Measurements from ENCODE around the gene CBL. TPM values are rescaled to one million over a fixed set of nuclear protein-coding genes. Genes with fewer than 3 reads are reported as not detected.
A peak's percentile ranks its signal among the peaks of the same experiment; 100 is the strongest.

Gene CBL
- total RNA-seq, 1 donor from 2014 or later, result 15.5 TPM

DNA sequence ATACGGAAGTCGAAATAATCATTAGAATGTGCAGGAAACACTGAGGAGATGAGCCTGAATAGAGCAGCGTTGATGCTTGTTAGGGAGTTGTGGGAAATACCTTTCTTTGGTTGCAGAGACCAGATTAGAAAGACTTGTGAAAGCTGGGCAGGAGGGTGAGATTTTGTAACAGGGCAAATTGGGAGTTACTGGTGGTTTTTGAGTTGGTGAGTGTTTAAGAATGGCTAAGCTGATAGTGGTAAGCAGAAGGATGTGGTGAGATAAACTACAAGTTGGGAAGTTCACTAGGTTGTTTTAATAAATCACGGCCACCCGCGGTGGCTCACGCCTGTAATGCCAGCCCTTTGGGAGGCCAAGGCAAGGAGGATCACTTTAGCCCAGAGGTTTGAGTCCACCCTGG, 76.4 kb downstream of the CBL start:
- H3K36me3 ChIP-seq, result peaks cover 0 to 22% of the 10 kb centered on the region in 2 donors

DNA sequence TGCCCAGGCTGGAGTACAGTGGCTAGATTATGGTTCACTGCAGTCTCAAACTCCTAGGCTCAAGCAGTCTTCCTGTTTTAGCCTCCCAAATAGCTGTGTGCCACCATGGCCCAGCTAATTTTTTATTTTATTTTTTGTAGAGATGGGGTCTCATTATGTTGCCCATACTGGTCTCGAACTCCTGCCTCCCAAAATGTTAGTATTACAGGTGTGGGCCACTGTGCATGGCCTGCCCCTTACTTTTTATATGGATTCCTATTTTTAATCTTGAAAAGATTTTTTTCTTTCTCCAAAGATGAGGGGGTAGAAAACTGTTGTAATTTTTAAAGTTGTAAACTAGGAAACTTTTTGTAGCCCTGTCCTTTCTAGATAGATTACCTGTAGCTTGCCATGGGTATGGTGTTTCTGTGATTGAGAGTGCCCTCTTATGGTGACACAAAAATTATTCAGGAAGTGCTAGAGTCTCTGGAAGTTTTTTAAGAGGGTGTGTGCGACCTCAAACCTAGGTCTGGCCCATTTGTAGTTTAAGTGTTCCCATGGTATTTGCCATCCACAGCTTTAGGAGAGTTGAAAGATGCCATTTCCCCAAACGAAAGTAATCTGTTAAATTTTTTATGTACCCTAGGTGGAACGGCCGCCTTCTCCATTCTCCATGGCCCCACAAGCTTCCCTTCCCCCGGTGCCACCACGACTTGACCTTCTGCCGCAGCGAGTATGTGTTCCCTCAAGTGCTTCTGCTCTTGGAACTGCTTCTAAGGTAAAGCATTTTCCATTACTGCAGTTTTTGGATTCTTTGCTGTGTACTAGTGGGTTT, 78.4 kb downstream of the CBL start:
- no peak for DNase-seq (ENCODE audit: extremely low spot score in 2 of 2)
- Histone ChIP-seq H3K4me1 (no peaks in the 10 kb centered on the region), H3K27ac (no peak overlapping the region), H3K4me3 (no peak overlapping the region), H3K27me3 (no peaks in the 10 kb centered on the region), H3K9me3 (no peaks in the 10 kb centered on the region), H3K36me3 (peaks cover 0 to 8% of the 10 kb centered on the region in 2 donors)
- TF ChIP-seq POLR2AphosphoS5 (IDR thresholded peaks at IDR 0.05; ENCODE audit: insufficient read depth in 1 of 2, low read depth in 1 of 2), result no peak
- TF ChIP-seq, protein P1, sequence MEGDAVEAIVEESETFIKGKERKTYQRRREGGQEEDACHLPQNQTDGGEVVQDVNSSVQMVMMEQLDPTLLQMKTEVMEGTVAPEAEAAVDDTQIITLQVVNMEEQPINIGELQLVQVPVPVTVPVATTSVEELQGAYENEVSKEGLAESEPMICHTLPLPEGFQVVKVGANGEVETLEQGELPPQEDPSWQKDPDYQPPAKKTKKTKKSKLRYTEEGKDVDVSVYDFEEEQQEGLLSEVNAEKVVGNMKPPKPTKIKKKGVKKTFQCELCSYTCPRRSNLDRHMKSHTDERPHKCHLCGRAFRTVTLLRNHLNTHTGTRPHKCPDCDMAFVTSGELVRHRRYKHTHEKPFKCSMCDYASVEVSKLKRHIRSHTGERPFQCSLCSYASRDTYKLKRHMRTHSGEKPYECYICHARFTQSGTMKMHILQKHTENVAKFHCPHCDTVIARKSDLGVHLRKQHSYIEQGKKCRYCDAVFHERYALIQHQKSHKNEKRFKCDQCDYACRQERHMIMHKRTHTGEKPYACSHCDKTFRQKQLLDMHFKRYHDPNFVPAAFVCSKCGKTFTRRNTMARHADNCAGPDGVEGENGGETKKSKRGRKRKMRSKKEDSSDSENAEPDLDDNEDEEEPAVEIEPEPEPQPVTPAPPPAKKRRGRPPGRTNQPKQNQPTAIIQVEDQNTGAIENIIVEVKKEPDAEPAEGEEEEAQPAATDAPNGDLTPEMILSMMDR (IDR thresholded peaks at IDR 0.05), result peak in 1 of 3 experiments; percentile 7
- intact Hi-C loops (cut with DNase I), result no loop called here

More for the DNA sequence above, 76.4 kb downstream of the CBL start:
- Histone ChIP-seq H3K9me3 (no peaks in the 10 kb centered on the region), H3K27ac (no peak overlapping the region), H3K4me1 (no peaks in the 10 kb centered on the region), H3K4me3 (no peak overlapping the region), H3K27me3 (no peaks in the 10 kb centered on the region)
- TF ChIP-seq, protein P1 (IDR thresholded peaks at IDR 0.05), result no peak
- no peak for TF ChIP-seq POLR2AphosphoS5 (IDR thresholded peaks at IDR 0.05; ENCODE audit: insufficient read depth in 1 of 2, low read depth in 1 of 2)
- TF ChIP-seq POLR2A (IDR thresholded peaks at IDR 0.05), result no peak
- DNase-seq (ENCODE audit: extremely low spot score in 2 of 2), result no peak
- intact Hi-C loops (cut with DNase I), result no loop called here

DNA sequence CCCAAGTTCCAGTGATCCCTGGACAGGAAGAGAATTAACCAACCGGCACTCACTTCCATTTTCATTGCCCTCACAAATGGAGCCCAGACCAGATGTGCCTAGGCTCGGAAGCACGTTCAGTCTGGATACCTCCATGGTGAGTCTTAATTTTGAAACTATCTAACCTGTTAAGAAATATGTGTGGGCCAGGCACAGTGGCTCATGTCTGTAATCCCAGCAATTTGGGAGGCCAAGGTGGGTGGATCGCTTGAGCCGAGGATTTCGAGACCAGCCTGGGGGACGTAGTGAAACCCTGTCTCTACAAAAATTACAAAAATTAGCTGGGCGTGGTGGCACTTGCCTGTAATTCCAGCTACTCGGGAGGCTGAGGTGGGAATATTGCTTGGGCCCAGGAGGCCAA, 79.3 kb downstream of the CBL start:
- intact Hi-C loops (cut with DNase I), result no loop called here
- DNase-seq (ENCODE audit: extremely low spot score in 2 of 2), result no peak

DNA sequence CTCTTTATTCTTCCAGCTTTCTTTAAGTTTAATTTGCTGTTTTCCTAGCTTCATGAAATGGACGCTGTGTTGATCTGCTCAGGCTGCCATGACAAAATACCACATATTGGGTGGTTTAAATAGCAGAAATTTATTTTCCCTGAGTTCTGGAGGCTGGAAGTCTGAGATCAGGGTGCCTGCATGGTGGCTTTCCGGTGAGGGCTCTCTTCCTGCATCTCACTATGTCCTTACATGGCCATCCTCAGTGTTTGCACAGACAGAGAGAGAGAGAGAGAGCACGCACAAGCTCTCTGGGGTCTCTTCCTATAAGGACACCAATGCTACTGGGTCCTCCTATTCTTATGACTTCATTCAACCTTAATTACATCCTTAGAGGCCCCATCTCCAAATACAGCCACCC, 82.1 kb downstream of the CBL start:
- no peaks in the 10 kb centered on the region for H3K9me3 ChIP-seq
- intact Hi-C loops (cut with DNase I), result no loop called here
- no peak for DNase-seq (ENCODE audit: extremely low spot score in 2 of 2)
- peaks cover 0 to 27% of the 10 kb centered on the region in 2 donors for H3K36me3 ChIP-seq
- H3K4me3 ChIP-seq, result no peak overlapping the region
- TF ChIP-seq POLR2A (IDR thresholded peaks at IDR 0.05) (no peak), POLR2AphosphoS5 (IDR thresholded peaks at IDR 0.05; ENCODE audit: insufficient read depth in 1 of 2, low read depth in 1 of 2) (no peak)
- TF ChIP-seq, protein P1 (IDR thresholded peaks at IDR 0.05), result no peak
- H3K27ac ChIP-seq, result no peak overlapping the region
- no peaks in the 10 kb centered on the region for H3K4me1 ChIP-seq
- no peaks in the 10 kb centered on the region for H3K27me3 ChIP-seq

More for the DNA sequence above, 79.3 kb downstream of the CBL start:
- no peaks in the 10 kb centered on the region for H3K27me3 ChIP-seq
- H3K36me3 ChIP-seq, result peaks cover 0 to 14% of the 10 kb centered on the region in 2 donors
- no peak for TF ChIP-seq POLR2A (IDR thresholded peaks at IDR 0.05)
- no peak for TF ChIP-seq POLR2AphosphoS5 (IDR thresholded peaks at IDR 0.05; ENCODE audit: insufficient read depth in 1 of 2, low read depth in 1 of 2)
- TF ChIP-seq, protein P1 (IDR thresholded peaks at IDR 0.05), result no peak
- no peak overlapping the region for H3K4me3 ChIP-seq
- H3K27ac ChIP-seq, result no peak overlapping the region
- no peaks in the 10 kb centered on the region for H3K4me1 ChIP-seq
- no peaks in the 10 kb centered on the region for H3K9me3 ChIP-seq

DNA sequence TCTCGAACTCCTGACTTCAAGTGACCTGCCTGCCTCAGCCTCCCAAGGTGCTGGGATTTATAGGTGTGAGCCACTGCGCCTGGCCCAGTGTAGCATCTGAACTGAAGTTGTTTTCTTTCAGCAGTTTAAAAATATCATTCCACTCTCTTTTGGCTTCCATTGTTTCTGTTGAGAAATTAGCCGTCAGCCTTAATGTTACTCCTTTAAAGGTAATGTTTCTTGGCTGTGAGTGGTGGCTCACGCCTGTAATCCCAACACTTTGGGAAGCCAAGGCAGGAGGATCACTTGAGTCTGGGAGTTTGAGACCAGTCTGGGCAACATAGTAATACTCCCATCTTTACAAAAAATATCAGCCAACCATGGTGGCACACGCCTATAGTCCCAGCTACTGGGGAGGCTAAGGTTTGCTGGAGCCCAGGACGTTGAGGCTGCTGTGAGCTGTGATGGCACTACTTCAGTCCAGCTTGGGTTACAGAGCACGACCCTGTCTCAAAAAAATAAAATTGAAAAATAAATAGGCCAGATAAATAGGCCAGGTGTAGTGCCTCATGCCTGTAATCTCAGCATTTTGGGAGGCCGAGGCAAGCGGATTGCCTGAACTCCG, 84.9 kb downstream of the CBL start:
- DNase-seq (ENCODE audit: extremely low spot score in 2 of 2), result no peak
- TF ChIP-seq POLR2AphosphoS5 (IDR thresholded peaks at IDR 0.05; ENCODE audit: insufficient read depth in 1 of 2, low read depth in 1 of 2) (no peak), POLR2A (IDR thresholded peaks at IDR 0.05) (no peak)
- TF ChIP-seq, protein P1 (IDR thresholded peaks at IDR 0.05), result no peak
- Histone ChIP-seq H3K27me3 (no peaks in the 10 kb centered on the region), H3K27ac (no peak overlapping the region), H3K4me1 (no peaks in the 10 kb centered on the region), H3K4me3 (no peak overlapping the region), H3K9me3 (no peaks in the 10 kb centered on the region), H3K36me3 (peaks cover 0 to 19% of the 10 kb centered on the region in 2 donors)
- intact Hi-C loops (cut with DNase I), result no loop called here
